Measurements from ENCODE around the gene TMEM161B.

GRCh38 chr5:88281322-88281721 lies 12.7 kb upstream of the TMEM161B start:
- TF ChIP-seq, protein P1, sequence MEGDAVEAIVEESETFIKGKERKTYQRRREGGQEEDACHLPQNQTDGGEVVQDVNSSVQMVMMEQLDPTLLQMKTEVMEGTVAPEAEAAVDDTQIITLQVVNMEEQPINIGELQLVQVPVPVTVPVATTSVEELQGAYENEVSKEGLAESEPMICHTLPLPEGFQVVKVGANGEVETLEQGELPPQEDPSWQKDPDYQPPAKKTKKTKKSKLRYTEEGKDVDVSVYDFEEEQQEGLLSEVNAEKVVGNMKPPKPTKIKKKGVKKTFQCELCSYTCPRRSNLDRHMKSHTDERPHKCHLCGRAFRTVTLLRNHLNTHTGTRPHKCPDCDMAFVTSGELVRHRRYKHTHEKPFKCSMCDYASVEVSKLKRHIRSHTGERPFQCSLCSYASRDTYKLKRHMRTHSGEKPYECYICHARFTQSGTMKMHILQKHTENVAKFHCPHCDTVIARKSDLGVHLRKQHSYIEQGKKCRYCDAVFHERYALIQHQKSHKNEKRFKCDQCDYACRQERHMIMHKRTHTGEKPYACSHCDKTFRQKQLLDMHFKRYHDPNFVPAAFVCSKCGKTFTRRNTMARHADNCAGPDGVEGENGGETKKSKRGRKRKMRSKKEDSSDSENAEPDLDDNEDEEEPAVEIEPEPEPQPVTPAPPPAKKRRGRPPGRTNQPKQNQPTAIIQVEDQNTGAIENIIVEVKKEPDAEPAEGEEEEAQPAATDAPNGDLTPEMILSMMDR (IDR thresholded peaks at IDR 0.05): no peak
- no peak for TF ChIP-seq EP300 (IDR thresholded peaks at IDR 0.05)
